Esophagus squamous epithelium (tissue), 5 donors: ENCODE data around the gene C1orf21. TPM values are rescaled to one million over a fixed set of nuclear protein-coding genes. Genes with fewer than 3 reads are reported as not detected.

Experiments used
- DNase-seq: peaks from one replicate; lab custom pipeline; 2025; lab: John Stamatoyannopoulos, UW
- H3K27ac ChIP-seq, 4 donors: fragments of 200-600 bp; sonication (generic); one replicate each; pipeline ENCODE4 v1.5.1; 2016 to 2019; ENCODE audit warnings: mild to moderate bottlenecking in 1 of 4
- H3K27me3 ChIP-seq, 4 donors: fragments of 200-600 bp; sonication (generic); 1 replicate in 3 of 4; 2 replicates in 1 of 4; pipeline versions ENCODE4 v1.5.1 to v1.6.0; 2017 to 2021; ENCODE audit warnings: antibody characterized with exemption in 1 of 4
- H3K36me3 ChIP-seq, 3 donors: fragments of 200-600 bp; sonication (generic); one replicate each; pipeline ENCODE4 v1.5.1; 2016 to 2019
- H3K4me1 ChIP-seq, 3 donors: fragments of 200-600 bp; sonication (generic); one replicate each; pipeline ENCODE4 v1.5.1; 2017 to 2019
- H3K4me3 ChIP-seq, 4 donors: fragments of 200-600 bp; sonication (generic); 1 replicate in 3 of 4; 2 replicates in 1 of 4; pipeline ENCODE4 v1.5.1; 2016 to 2019; ENCODE audit warnings: mild to moderate bottlenecking in 2 of 4, moderate library complexity in 1 of 4
- H3K9me3 ChIP-seq, 3 donors: fragments of 200-600 bp; sonication (generic); one replicate each; pipeline ENCODE4 v1.5.1; 2016 to 2019
- POLR2A ChIP-seq, 4 donors: fragments of 450-650 bp; IDR thresholded peaks; one replicate each; pipeline ENCODE4 v1.6.1; 2017; ENCODE audit warnings: antibody characterized with exemption in 4 of 4, mild to moderate bottlenecking in 4 of 4, moderate library complexity in 3 of 4
- WGBS, 2 donors: methylation state at CpG; one replicate each; pipeline ENCODE4 v1.1.5; 2018; 5-methylcytosine and 5-hydroxymethylcytosine counted together
- intact Hi-C: fragments of 100-400 bp; cut with DNase I; formaldehyde crosslinking; loops from one replicate; pipeline ENCODE4 v1.15.0; 2022
- total RNA-seq, 4 donors: library from RNA; depleted of rRNA; stranded (reverse); fragments of >200 nt; gene quantifications; one replicate each; pipeline ENCODE4 v1.1.0, GENCODE V29; 2016
- TF ChIP-seq, protein P1 (sequence below), 6 experiments: fragments of 450-650 bp in 4 of 6; fragments of 200-600 bp in 2 of 6; sonication (generic) in 2 of 6; IDR thresholded peaks; one replicate each; pipeline ENCODE4 v1.5.1; 2016 to 2019; ENCODE audit warnings: antibody characterized with exemption in 6 of 6, mild to moderate bottlenecking in 4 of 6, moderate library complexity in 4 of 6
- donor health status: DM: yes; HTN: yes; CAD: no.

The C1orf21 gene
- total RNA-seq, 4 donors from 2014 or later = 14.6 to 55.7 (median 36.2) TPM

DNA sequence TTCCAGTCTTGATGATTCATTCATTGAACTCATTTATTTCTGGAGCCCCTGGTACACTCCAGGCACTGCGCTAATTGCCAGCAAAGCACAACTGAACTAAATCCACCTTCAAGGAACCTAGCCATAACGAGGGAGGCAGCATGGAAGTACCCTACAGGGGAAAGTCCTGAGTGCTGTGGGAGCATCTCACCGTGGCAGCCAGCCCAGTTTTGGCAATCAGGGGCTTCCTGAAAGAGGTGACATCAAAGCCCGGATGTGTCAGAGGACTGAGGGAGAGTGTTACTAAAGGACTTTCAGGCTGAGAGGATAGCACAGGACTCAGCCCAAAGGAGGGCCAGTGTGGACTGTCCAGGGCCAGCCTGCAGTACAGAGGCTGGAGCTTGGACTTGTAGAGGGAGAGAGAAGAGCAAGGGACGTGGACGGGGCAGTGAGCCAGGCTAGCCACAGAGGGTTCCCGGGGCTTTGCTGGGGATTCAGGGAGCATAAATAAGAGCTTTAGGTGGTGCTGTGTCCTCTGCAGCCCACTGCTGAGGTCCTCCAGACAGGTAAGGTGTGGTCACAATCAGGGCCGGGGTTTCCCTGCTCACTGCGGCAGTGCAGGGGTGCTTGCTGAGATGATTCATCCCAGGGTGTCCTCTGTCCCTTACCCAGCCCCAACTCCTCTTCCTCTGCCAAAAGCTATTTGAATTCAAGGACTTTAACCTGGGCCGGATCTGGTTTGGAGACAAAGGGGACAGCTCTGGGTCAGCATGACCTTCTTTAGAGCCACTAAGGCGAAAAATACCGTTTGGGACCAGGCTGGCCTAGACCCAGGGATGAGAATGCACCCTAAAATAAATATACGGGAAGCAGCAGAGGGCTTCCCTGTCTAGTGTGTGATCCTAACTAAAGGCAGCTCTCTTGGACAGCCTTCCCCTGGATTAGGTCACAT is 239.5 kb downstream of the C1orf21 start:
- no peak for TF ChIP-seq POLR2A (IDR thresholded peaks at IDR 0.05)
- TF ChIP-seq, protein P1, sequence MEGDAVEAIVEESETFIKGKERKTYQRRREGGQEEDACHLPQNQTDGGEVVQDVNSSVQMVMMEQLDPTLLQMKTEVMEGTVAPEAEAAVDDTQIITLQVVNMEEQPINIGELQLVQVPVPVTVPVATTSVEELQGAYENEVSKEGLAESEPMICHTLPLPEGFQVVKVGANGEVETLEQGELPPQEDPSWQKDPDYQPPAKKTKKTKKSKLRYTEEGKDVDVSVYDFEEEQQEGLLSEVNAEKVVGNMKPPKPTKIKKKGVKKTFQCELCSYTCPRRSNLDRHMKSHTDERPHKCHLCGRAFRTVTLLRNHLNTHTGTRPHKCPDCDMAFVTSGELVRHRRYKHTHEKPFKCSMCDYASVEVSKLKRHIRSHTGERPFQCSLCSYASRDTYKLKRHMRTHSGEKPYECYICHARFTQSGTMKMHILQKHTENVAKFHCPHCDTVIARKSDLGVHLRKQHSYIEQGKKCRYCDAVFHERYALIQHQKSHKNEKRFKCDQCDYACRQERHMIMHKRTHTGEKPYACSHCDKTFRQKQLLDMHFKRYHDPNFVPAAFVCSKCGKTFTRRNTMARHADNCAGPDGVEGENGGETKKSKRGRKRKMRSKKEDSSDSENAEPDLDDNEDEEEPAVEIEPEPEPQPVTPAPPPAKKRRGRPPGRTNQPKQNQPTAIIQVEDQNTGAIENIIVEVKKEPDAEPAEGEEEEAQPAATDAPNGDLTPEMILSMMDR (IDR thresholded peaks at IDR 0.05) = no peak
- no peaks in the 10 kb centered on the region for H3K36me3 ChIP-seq
- intact Hi-C loops = no loop called here
- no peaks in the 10 kb centered on the region for H3K27me3 ChIP-seq
- WGBS, 2 donors = 66 to 72% methylated on average over 9 of the region's 13 CpGs
- H3K4me1 ChIP-seq = peaks cover 7 to 84% (median 40%) of the 10 kb centered on the region in 3 donors
- peak overlapping the region in 3 of 4 donors; percentile 24 to 47 (median 30) for H3K27ac ChIP-seq
- H3K4me3 ChIP-seq = no peak overlapping the region
- DNase-seq = no peak
- H3K9me3 ChIP-seq = no peaks in the 10 kb centered on the region

DNA sequence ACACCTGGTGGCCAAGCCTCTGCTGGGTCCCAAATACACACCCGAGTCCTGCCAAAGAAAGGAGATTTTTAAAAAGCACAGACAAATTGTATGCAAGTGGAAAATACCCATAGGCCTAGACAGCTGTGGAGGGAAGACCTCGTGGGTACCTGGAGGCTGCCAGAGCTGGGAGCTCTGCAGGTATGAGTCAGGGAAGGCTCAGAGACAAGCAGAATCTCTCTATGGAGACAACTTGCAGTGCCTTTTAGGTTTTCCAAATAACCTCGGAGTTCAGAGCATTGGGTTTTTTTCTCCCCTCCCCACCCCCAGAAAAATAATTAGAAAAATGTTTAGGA is 240.1 kb downstream of the C1orf21 start:
- no peak for TF ChIP-seq POLR2A (IDR thresholded peaks at IDR 0.05)
- TF ChIP-seq, protein P1 (IDR thresholded peaks at IDR 0.05) = no peak
- Histone ChIP-seq H3K36me3 (no peaks in the 10 kb centered on the region), H3K4me1 (peaks cover 7 to 78% (median 40%) of the 10 kb centered on the region in 3 donors), H3K4me3 (no peak overlapping the region), H3K27me3 (no peaks in the 10 kb centered on the region), H3K27ac (peak overlapping the region in 2 of 4 donors; percentile 24 to 30), H3K9me3 (no peaks in the 10 kb centered on the region)
- WGBS, 2 donors = 48 to 71% methylated on average over 3 of the region's 3 CpGs
- intact Hi-C loops = no loop called here
- no peak for DNase-seq

DNA sequence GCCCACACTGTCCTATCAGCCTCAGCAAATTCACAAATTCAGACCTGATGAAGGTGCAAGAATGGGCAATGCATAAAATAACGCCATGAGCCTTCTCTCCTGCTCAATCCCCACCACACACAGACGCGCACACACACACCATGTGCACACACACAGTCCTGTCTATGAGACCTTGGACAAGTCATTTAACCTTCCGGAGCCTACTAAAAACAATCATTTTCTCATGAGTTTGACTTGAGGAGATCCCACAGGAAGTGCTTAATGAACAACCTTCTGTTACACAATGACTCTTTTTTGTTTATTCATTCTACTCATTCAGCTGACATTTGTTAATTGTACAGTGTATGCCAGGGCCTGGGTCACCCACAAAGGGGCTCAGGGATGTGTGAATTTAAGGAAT is 242.4 kb downstream of the C1orf21 start:
- peak overlapping the region; percentile 20 to 85 (median 76) for H3K27ac ChIP-seq
- peaks cover 0 to 76% (median 29%) of the 10 kb centered on the region in 3 donors for H3K4me1 ChIP-seq
- no peak overlapping the region for H3K4me3 ChIP-seq
- 87 to 93% methylated on average over 4 of the region's 4 CpGs for WGBS, 2 donors
- TF ChIP-seq, protein P1 (IDR thresholded peaks at IDR 0.05) = no peak
- TF ChIP-seq POLR2A (IDR thresholded peaks at IDR 0.05) = no peak
- H3K27me3 ChIP-seq = no peaks in the 10 kb centered on the region
- no peak for DNase-seq
- no peaks in the 10 kb centered on the region for H3K9me3 ChIP-seq
- no peaks in the 10 kb centered on the region for H3K36me3 ChIP-seq
- intact Hi-C loops = no loop called here

DNA sequence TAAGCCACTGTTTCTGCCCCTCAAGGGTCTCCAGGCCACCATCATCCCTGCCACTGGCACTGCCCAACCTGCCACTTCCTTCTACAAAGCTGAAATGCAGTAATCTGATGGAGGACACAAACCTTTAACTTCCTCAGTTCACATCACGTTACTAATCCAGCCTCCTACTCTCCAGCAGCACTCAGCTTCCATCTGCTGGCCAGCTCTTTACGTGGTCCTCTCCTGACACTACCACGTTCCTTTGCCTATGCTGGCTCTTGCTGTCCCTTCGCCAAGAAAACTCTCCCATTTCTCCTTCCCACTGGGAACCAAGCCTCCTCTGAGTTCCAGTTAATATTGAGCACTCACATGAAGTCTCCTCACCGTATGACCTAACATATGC is 243.8 kb downstream of the C1orf21 start:
- WGBS, 2 donors = 70 to 75% methylated on average over 4 to 5 of the region's 5 CpGs
- no peak for DNase-seq
- Histone ChIP-seq H3K27ac (peak overlapping the region in 3 of 4 donors; percentile 68 to 85 (median 83)), H3K4me3 (no peak overlapping the region), H3K27me3 (no peaks in the 10 kb centered on the region), H3K9me3 (no peaks in the 10 kb centered on the region), H3K4me1 (peaks cover 0 to 73% (median 24%) of the 10 kb centered on the region in 3 donors), H3K36me3 (no peaks in the 10 kb centered on the region)
- TF ChIP-seq POLR2A (IDR thresholded peaks at IDR 0.05) = no peak
- TF ChIP-seq, protein P1 (IDR thresholded peaks at IDR 0.05) = no peak
- intact Hi-C loops = no loop called here
